CD4-positive, CD25-positive, alpha-beta regulatory T cell (primary cell): ENCODE results near the gene HHIP. TPM values are rescaled to one million over a fixed set of nuclear protein-coding genes. Genes with fewer than 3 reads are reported as not detected.

ENCODE experiments used
- ATAC-seq, 2 donors: fragments of 150-1000 bp; cut with Tn5 transposase; one replicate each; pipeline ENCODE4 v1.10.0; 2021; ENCODE audit warnings: low read depth in 2 of 2, moderate number of reproducible peaks in 2 of 2, moderate library complexity in 1 of 2
- DNase-seq, 3 donors: peaks; one replicate each; pipeline versions ENCODE4 v3.0.0 to v3.0.0-alpha.2; 2012 to 2022; ENCODE audit warnings: mixed read lengths in 1 of 3
- H3K27ac ChIP-seq: one replicate; pipeline ENCODE4 v1.7.0; 2013; ENCODE audit warnings: mild to moderate bottlenecking, low read length; ENCODE audit not compliant: insufficient read depth, poor library complexity, severe bottlenecking
- H3K27me3 ChIP-seq: one replicate; pipeline ENCODE4 v1.7.0; 2013; ENCODE audit warnings: low read length; ENCODE audit not compliant: control insufficient read depth, insufficient read depth
- H3K36me3 ChIP-seq: one replicate; pipeline ENCODE4 v1.7.0; 2013; ENCODE audit warnings: mild to moderate bottlenecking, low read length, moderate library complexity; ENCODE audit not compliant: control insufficient read depth, insufficient read depth
- H3K4me1 ChIP-seq: 2 replicates; pipeline ENCODE4 v1.7.0; 2013; ENCODE audit warnings: mild to moderate bottlenecking, low read length; ENCODE audit not compliant: insufficient read depth, control insufficient read depth, poor library complexity, severe bottlenecking
- H3K4me3 ChIP-seq: one replicate; pipeline ENCODE4 v1.7.0; 2013; ENCODE audit warnings: low read depth, mild to moderate bottlenecking, low read length, moderate library complexity
- H3K9me3 ChIP-seq, 2 experiments: 1 replicate in 1 of 2; 2 replicates in 1 of 2; pipeline ENCODE4 v1.7.0; 2013; ENCODE audit warnings: low read length in 2 of 2, mild to moderate bottlenecking in 1 of 2, moderate library complexity in 1 of 2; ENCODE audit not compliant: control insufficient read depth in 2 of 2
- H3K27ac Mint-ChIP-seq, 3 donors: one replicate each; pipeline ENCODE4 v1.8.0; 2020 to 2022; ENCODE audit warnings: mild to moderate bottlenecking in 3 of 3, mixed read lengths in 3 of 3, moderate library complexity in 2 of 3
- H3K27me3 Mint-ChIP-seq: one replicate; pipeline ENCODE4 v1.8.0; 2022; ENCODE audit warnings: mild to moderate bottlenecking, mixed read lengths
- H3K36me3 Mint-ChIP-seq: one replicate; pipeline ENCODE4 v1.8.0; 2020; ENCODE audit warnings: mixed read lengths
- H3K4me1 Mint-ChIP-seq, 4 donors: one replicate each; pipeline ENCODE4 v1.8.0; 2020 to 2022; ENCODE audit warnings: mixed read lengths in 4 of 4, mild to moderate bottlenecking in 1 of 4
- H3K4me3 Mint-ChIP-seq, 4 donors: one replicate each; pipeline ENCODE4 v1.8.0; 2020 to 2022; ENCODE audit warnings: mild to moderate bottlenecking in 4 of 4, mixed read lengths in 4 of 4, moderate library complexity in 3 of 4
- H3K9me3 Mint-ChIP-seq, 7 donors: one replicate each; pipeline ENCODE4 v1.8.0; 2020 to 2022; ENCODE audit warnings: mixed read lengths in 7 of 7, mild to moderate bottlenecking in 3 of 7, moderate library complexity in 2 of 7
- polyA plus RNA-seq, 4 donors: library from polyadenylated mRNA; unstranded; fragments of 300-500 nt; fragmentation: Illumina TruSeq; gene quantifications; one replicate each; pipeline ENCODE4 v1.2.3, GENCODE V29; 2021
- total RNA-seq: library from RNA; stranded (reverse); gene quantifications from one replicate; pipeline ENCODE4 v1.2.3, GENCODE V29; 2022

HHIP gene
- total and polyA plus RNA-seq, 5 donors from 2014 or later, result not detected

DNA sequence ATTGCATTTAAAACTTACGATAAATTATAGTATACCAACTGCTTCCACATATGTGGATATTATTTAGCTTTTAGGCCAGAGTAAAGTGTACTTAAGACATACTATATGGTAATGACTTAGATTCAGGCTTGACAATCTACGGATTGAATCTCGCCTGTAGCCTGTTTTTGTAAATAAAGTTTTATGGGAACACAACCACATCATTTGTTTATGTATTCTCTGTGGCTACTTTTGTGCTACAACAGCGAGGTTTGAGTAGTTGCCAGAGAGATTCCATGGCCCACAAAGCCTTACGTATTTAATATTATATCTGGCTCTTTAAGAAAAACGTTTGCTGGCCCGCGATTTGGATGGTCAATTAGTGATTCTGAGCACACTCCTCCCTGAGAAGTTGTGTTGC lies 37.6 kb downstream of the HHIP start:
- no peak overlapping the region for H3K27ac ChIP-seq
- Mint-ChIP-seq H3K36me3 (no peaks in the 10 kb centered on the region), H3K27me3 (no peaks in the 10 kb centered on the region), H3K27ac (no peak overlapping the region), H3K4me1 (no peaks in the 10 kb centered on the region), H3K4me3 (no peak overlapping the region), H3K9me3 (peaks cover 0 to 2% (median 0%) of the 10 kb centered on the region in 7 donors)
- H3K36me3 ChIP-seq, result no peaks in the 10 kb centered on the region
- no peak overlapping the region for H3K4me3 ChIP-seq
- H3K27me3 ChIP-seq, result no peaks in the 10 kb centered on the region
- no peaks in the 10 kb centered on the region for H3K9me3 ChIP-seq
- H3K4me1 ChIP-seq, result no peaks in the 10 kb centered on the region
- DNase-seq (no peak), ATAC-seq (no peak)

- H3K9me3 ChIP-seq, result no peaks in the 10 kb centered on the region
- no peak overlapping the region for H3K27ac ChIP-seq
- DNase-seq (no peak), ATAC-seq (no peak)
- H3K4me3 ChIP-seq, result no peak overlapping the region
- H3K4me1 Mint-ChIP-seq, result no peaks in the 10 kb centered on the region
- no peaks in the 10 kb centered on the region for H3K36me3 ChIP-seq
- H3K27me3 ChIP-seq, result no peaks in the 10 kb centered on the region
- peaks cover 0 to 3% (median 0%) of the 10 kb centered on the region in 7 donors for H3K9me3 Mint-ChIP-seq
- H3K4me1 ChIP-seq, result no peaks in the 10 kb centered on the region
- no peaks in the 10 kb centered on the region for H3K27me3 Mint-ChIP-seq
- no peak overlapping the region for H3K27ac Mint-ChIP-seq
- H3K36me3 Mint-ChIP-seq, result no peaks in the 10 kb centered on the region
- H3K4me3 Mint-ChIP-seq, result no peak overlapping the region
Measured at GRCh38 chr4:144685911-144686310, 40.0 kb downstream of the HHIP start.

GRCh38 chr4:144686921-144687320 lies 41.0 kb downstream of the HHIP start:
- Mint-ChIP-seq H3K4me1 (no peaks in the 10 kb centered on the region), H3K27me3 (no peaks in the 10 kb centered on the region), H3K9me3 (peaks cover 0 to 3% (median 0%) of the 10 kb centered on the region in 7 donors), H3K4me3 (no peak overlapping the region), H3K36me3 (no peaks in the 10 kb centered on the region), H3K27ac (no peak overlapping the region)
- ATAC-seq (no peak), DNase-seq (no peak)
- Histone ChIP-seq H3K4me1 (no peaks in the 10 kb centered on the region), H3K36me3 (no peaks in the 10 kb centered on the region), H3K27me3 (no peaks in the 10 kb centered on the region), H3K4me3 (no peak overlapping the region), H3K27ac (no peak overlapping the region), H3K9me3 (no peaks in the 10 kb centered on the region)

- Histone ChIP-seq H3K4me1 (no peaks in the 10 kb centered on the region), H3K36me3 (no peaks in the 10 kb centered on the region), H3K4me3 (no peak overlapping the region), H3K27me3 (no peaks in the 10 kb centered on the region), H3K9me3 (no peaks in the 10 kb centered on the region), H3K27ac (no peak overlapping the region)
- H3K4me3 Mint-ChIP-seq, result no peak overlapping the region
- H3K9me3 Mint-ChIP-seq, result peaks cover 0 to 3% (median 0%) of the 10 kb centered on the region in 7 donors
- no peaks in the 10 kb centered on the region for H3K36me3 Mint-ChIP-seq
- no peaks in the 10 kb centered on the region for H3K4me1 Mint-ChIP-seq
- DNase-seq, result no peak
- ATAC-seq, result no peak
- no peak overlapping the region for H3K27ac Mint-ChIP-seq
- no peaks in the 10 kb centered on the region for H3K27me3 Mint-ChIP-seq
Measured at GRCh38 chr4:144687466-144687865, 41.5 kb downstream of the HHIP start.

GRCh38 chr4:144688035-144688569 lies 42.1 kb downstream of the HHIP start:
- H3K9me3 Mint-ChIP-seq, result peaks cover 0 to 3% (median 0%) of the 10 kb centered on the region in 7 donors
- no peak overlapping the region for H3K27ac Mint-ChIP-seq
- DNase-seq, result no peak

GRCh38 chr4:144689125-144689524 lies 43.2 kb downstream of the HHIP start:
- Histone ChIP-seq H3K4me3 (no peak overlapping the region), H3K27ac (no peak overlapping the region), H3K27me3 (no peaks in the 10 kb centered on the region), H3K36me3 (no peaks in the 10 kb centered on the region), H3K4me1 (no peaks in the 10 kb centered on the region), H3K9me3 (no peaks in the 10 kb centered on the region)
- Mint-ChIP-seq H3K27me3 (no peaks in the 10 kb centered on the region), H3K36me3 (no peaks in the 10 kb centered on the region), H3K4me3 (no peak overlapping the region), H3K27ac (no peak overlapping the region), H3K4me1 (no peaks in the 10 kb centered on the region), H3K9me3 (peaks cover 0 to 3% (median 0%) of the 10 kb centered on the region in 7 donors)
- DNase-seq (no peak), ATAC-seq (no peak)

More at GRCh38 chr4:144688035-144688569, 42.1 kb downstream of the HHIP start:
- Histone ChIP-seq H3K27me3 (no peaks in the 10 kb centered on the region), H3K27ac (no peak overlapping the region), H3K36me3 (no peaks in the 10 kb centered on the region), H3K4me1 (no peaks in the 10 kb centered on the region), H3K4me3 (no peak overlapping the region), H3K9me3 (no peaks in the 10 kb centered on the region)
- no peaks in the 10 kb centered on the region for H3K36me3 Mint-ChIP-seq
- H3K27me3 Mint-ChIP-seq, result no peaks in the 10 kb centered on the region
- H3K4me3 Mint-ChIP-seq, result no peak overlapping the region
- H3K4me1 Mint-ChIP-seq, result no peaks in the 10 kb centered on the region
- no peak for ATAC-seq

- H3K36me3 Mint-ChIP-seq, result no peaks in the 10 kb centered on the region
- Histone ChIP-seq H3K27ac (no peak overlapping the region), H3K9me3 (no peaks in the 10 kb centered on the region), H3K4me1 (no peaks in the 10 kb centered on the region), H3K27me3 (no peaks in the 10 kb centered on the region), H3K36me3 (no peaks in the 10 kb centered on the region), H3K4me3 (no peak overlapping the region)
- peaks cover 0 to 5% (median 0%) of the 10 kb centered on the region in 7 donors for H3K9me3 Mint-ChIP-seq
- no peak overlapping the region for H3K27ac Mint-ChIP-seq
- no peak for ATAC-seq
- H3K27me3 Mint-ChIP-seq, result peaks cover 4% of the 10 kb centered on the region
- H3K4me3 Mint-ChIP-seq, result no peak overlapping the region
- DNase-seq, result no peak
- H3K4me1 Mint-ChIP-seq, result no peaks in the 10 kb centered on the region
Measured at GRCh38 chr4:144695721-144696120, 49.8 kb downstream of the HHIP start.

DNA sequence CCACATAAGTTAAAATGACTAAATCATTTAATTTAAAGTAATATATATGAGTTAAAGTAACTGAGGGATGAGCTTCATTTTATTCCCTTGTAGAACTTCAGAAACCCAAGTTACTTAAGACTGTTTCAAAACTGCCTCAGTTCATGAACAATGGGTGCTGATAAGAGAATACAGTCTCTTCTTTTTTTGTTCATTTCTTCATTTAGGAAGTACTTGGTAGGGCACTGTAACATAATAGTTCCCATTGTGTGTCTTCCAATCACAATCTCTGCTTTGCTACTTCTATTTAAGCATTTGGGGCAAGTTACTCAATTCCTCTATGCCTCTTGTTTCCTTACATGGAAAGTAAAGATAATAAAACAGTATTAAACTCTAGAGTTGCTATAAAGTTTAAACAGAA lies 50.4 kb downstream of the HHIP start:
- Histone ChIP-seq H3K9me3 (no peaks in the 10 kb centered on the region), H3K4me1 (no peaks in the 10 kb centered on the region), H3K27ac (no peak overlapping the region), H3K27me3 (no peaks in the 10 kb centered on the region), H3K4me3 (no peak overlapping the region), H3K36me3 (no peaks in the 10 kb centered on the region)
- Mint-ChIP-seq H3K27me3 (peaks cover 4% of the 10 kb centered on the region), H3K27ac (no peak overlapping the region), H3K36me3 (no peaks in the 10 kb centered on the region), H3K9me3 (peaks cover 0 to 5% (median 0%) of the 10 kb centered on the region in 7 donors), H3K4me3 (no peak overlapping the region), H3K4me1 (no peaks in the 10 kb centered on the region)
- DNase-seq (no peak), ATAC-seq (no peak)
